Tibial artery (tissue), 4 donors: Measurements from ENCODE around the gene SH3PXD2B.

Source experiments
- DNase-seq, 2 donors: peaks; one replicate each; pipeline ENCODE4 v3.0.0-alpha.2; 2019
- H3K27ac ChIP-seq, 2 donors: fragments of 200-600 bp; sonication (generic) in 1 of 2; 1 replicate in 1 of 2; 2 replicates in 1 of 2; pipeline ENCODE4 v1.5.1; 2018 to 2019; ENCODE audit warnings: mild to moderate bottlenecking in 1 of 2
- H3K27me3 ChIP-seq, 2 donors: fragments of 200-600 bp; sonication (generic) in 1 of 2; one replicate each; pipeline versions ENCODE4 v1.5.1 to v1.6.0; 2016 to 2019
- H3K36me3 ChIP-seq, 3 donors: fragments of 200-600 bp; sonication (generic) in 2 of 3; one replicate each; pipeline ENCODE4 v1.5.1; 2016 to 2019; ENCODE audit warnings: mild to moderate bottlenecking in 2 of 3
- H3K4me1 ChIP-seq, 4 donors: fragments of 200-600 bp; sonication (generic) in 2 of 4; 1 replicate in 3 of 4; 2 replicates in 1 of 4; pipeline ENCODE4 v1.5.1; 2016 to 2019
- H3K4me3 ChIP-seq, 2 donors: fragments of 200-600 bp; sonication (generic) in 1 of 2; 1 replicate in 1 of 2; 2 replicates in 1 of 2; pipeline ENCODE4 v1.5.1; 2018 to 2019; ENCODE audit warnings: mild to moderate bottlenecking in 2 of 2
- H3K9me3 ChIP-seq, 3 donors: fragments of 200-600 bp; sonication (generic) in 1 of 3; one replicate each; pipeline ENCODE4 v1.5.1; 2016 to 2019
- CTCF ChIP-seq, 2 experiments: fragments of 200-600 bp in 1 of 2; fragments of 450-650 bp in 1 of 2; IDR thresholded peaks; one replicate each; pipeline ENCODE4 v1.5.1; 2017 to 2019; ENCODE audit warnings: antibody characterized with exemption in 2 of 2, mild to moderate bottlenecking in 1 of 2, moderate library complexity in 1 of 2
- intact Hi-C: fragments of 100-400 bp; cut with DNase I; formaldehyde crosslinking; loops from one replicate; pipeline ENCODE4 v1.15.0; 2023; ENCODE audit warnings: low total_unique reads

Gene SH3PXD2B

GRCh38 chr5:172450861-172451695 lies 3.2 kb downstream of the SH3PXD2B start:
- H3K4me1 ChIP-seq: peaks cover 7 to 63% (median 52%) of the 10 kb centered on the region in 4 donors
- H3K4me3 ChIP-seq: no peak overlapping the region
- intact Hi-C loops: no loop called here
- DNase-seq: peak in 1 of 2 donors; percentile 70
- peak; percentile 51 to 52 for TF ChIP-seq CTCF (IDR thresholded peaks at IDR 0.05)
- no peaks in the 10 kb centered on the region for H3K9me3 ChIP-seq
- H3K36me3 ChIP-seq: no peaks in the 10 kb centered on the region
- H3K27me3 ChIP-seq: no peaks in the 10 kb centered on the region
- peak overlapping the region; percentile 86 to 90 for H3K27ac ChIP-seq

- Histone ChIP-seq H3K4me1 (peaks cover 7 to 63% (median 51%) of the 10 kb centered on the region in 4 donors), H3K27me3 (no peaks in the 10 kb centered on the region), H3K4me3 (no peak overlapping the region), H3K36me3 (no peaks in the 10 kb centered on the region), H3K9me3 (no peaks in the 10 kb centered on the region), H3K27ac (peak overlapping the region; percentile 86 to 90)
- peak in 1 of 2 donors; percentile 35 for DNase-seq
- no peak for TF ChIP-seq CTCF (IDR thresholded peaks at IDR 0.05)
- intact Hi-C loops: no loop called here
These were observed 3.9 kb downstream of the SH3PXD2B start for GRCh38 chr5:172450453-172450852.

- intact Hi-C loops: no loop called here
- H3K27ac ChIP-seq: no peak overlapping the region
- H3K9me3 ChIP-seq: no peaks in the 10 kb centered on the region
- H3K36me3 ChIP-seq: no peaks in the 10 kb centered on the region
- H3K4me3 ChIP-seq: no peak overlapping the region
- no peaks in the 10 kb centered on the region for H3K27me3 ChIP-seq
- peaks cover 7 to 68% (median 57%) of the 10 kb centered on the region in 4 donors for H3K4me1 ChIP-seq
- no peak for TF ChIP-seq CTCF (IDR thresholded peaks at IDR 0.05)
- peak in 1 of 2 donors; percentile 61 for DNase-seq
These were observed 5.3 kb downstream of the SH3PXD2B start for GRCh38 chr5:172448999-172449398.

GRCh38 chr5:172447646-172448365 lies 6.5 kb downstream of the SH3PXD2B start:
- intact Hi-C loops: no loop called here
- H3K9me3 ChIP-seq: no peaks in the 10 kb centered on the region
- H3K27ac ChIP-seq: no peak overlapping the region
- DNase-seq: peak in 1 of 2 donors; percentile 60
- no peak overlapping the region for H3K4me3 ChIP-seq
- H3K27me3 ChIP-seq: no peaks in the 10 kb centered on the region
- H3K4me1 ChIP-seq: peaks cover 7 to 72% (median 65%) of the 10 kb centered on the region in 4 donors
- H3K36me3 ChIP-seq: no peaks in the 10 kb centered on the region
- TF ChIP-seq CTCF (IDR thresholded peaks at IDR 0.05): no peak

- H3K4me3 ChIP-seq: peak overlapping the region in 1 of 2 donors; percentile 11
- intact Hi-C loops: no loop called here
These were observed 7.8 kb downstream of the SH3PXD2B start for GRCh38 chr5:172446336-172447051.

More at GRCh38 chr5:172446336-172447051, 7.8 kb downstream of the SH3PXD2B start:
- Histone ChIP-seq H3K9me3 (no peaks in the 10 kb centered on the region), H3K27me3 (no peaks in the 10 kb centered on the region), H3K27ac (peak overlapping the region; percentile 12 to 53), H3K4me1 (peaks cover 7 to 61% (median 54%) of the 10 kb centered on the region in 4 donors), H3K36me3 (no peaks in the 10 kb centered on the region)
- DNase-seq: peak; percentile 31 to 72
- no peak for TF ChIP-seq CTCF (IDR thresholded peaks at IDR 0.05)
